Fibroblast of mammary gland (primary cell): ENCODE data around the gene ZNHIT1.

Experiments used
- DNase-seq: peaks from one replicate; pipeline ENCODE4 v3.0.0-alpha.2; 2010; ENCODE audit warnings: low read depth
- H3K4me3 ChIP-seq: 2 replicates; pipeline ENCODE4 v1.5.1; 2011; ENCODE audit warnings: low read depth, mild to moderate bottlenecking, low read length, moderate library complexity; ENCODE audit not compliant: control insufficient read depth
- CTCF ChIP-seq: conservative IDR thresholded peaks from 2 replicates; pipeline ENCODE4 v1.5.1; 2011; ENCODE audit warnings: low read depth, low read length, inconsistent platforms; ENCODE audit not compliant: control insufficient read depth, insufficient read depth

ZNHIT1 gene

GRCh38 chr7:101171442-101171837, 46.5 kb upstream of the ZNHIT1 start:
- TF ChIP-seq CTCF: peak; percentile 15
- DNase-seq: no peak
- H3K4me3 ChIP-seq: no peak overlapping the region

GRCh38 chr7:101172005-101172853, 45.7 kb upstream of the ZNHIT1 start:
- no peak for TF ChIP-seq CTCF
- DNase-seq: no peak
- H3K4me3 ChIP-seq: no peak overlapping the region

- TF ChIP-seq CTCF: no peak
- H3K4me3 ChIP-seq: no peak overlapping the region
Measured at GRCh38 chr7:101172854-101173751, 44.9 kb upstream of the ZNHIT1 start.

GRCh38 chr7:101173752-101174244, 44.2 kb upstream of the ZNHIT1 start:
- peak; percentile 55 for DNase-seq

More at GRCh38 chr7:101172854-101173751, 44.9 kb upstream of the ZNHIT1 start:
- DNase-seq: peak; percentile 69

GRCh38 chr7:101174322-101174854, 43.6 kb upstream of the ZNHIT1 start:
- no peak overlapping the region for H3K4me3 ChIP-seq
- no peak for TF ChIP-seq CTCF
- no peak for DNase-seq

More at GRCh38 chr7:101173752-101174244, 44.2 kb upstream of the ZNHIT1 start:
- H3K4me3 ChIP-seq: no peak overlapping the region
- TF ChIP-seq CTCF: no peak

- no peak for DNase-seq
- no peak for TF ChIP-seq CTCF
- no peak overlapping the region for H3K4me3 ChIP-seq
Measured at GRCh38 chr7:101175664-101176063, 42.3 kb upstream of the ZNHIT1 start.
